ENCODE data around the gene STX2.

STX2 gene

GRCh38 chr12:130778776-130779175, 60.3 kb downstream of the STX2 start:
- no peak for DNase-seq (ENCODE audit: low read depth)
- no peak overlapping the region for H3K4me3 ChIP-seq (ENCODE audit: low read length)
- TF ChIP-seq, protein P1, sequence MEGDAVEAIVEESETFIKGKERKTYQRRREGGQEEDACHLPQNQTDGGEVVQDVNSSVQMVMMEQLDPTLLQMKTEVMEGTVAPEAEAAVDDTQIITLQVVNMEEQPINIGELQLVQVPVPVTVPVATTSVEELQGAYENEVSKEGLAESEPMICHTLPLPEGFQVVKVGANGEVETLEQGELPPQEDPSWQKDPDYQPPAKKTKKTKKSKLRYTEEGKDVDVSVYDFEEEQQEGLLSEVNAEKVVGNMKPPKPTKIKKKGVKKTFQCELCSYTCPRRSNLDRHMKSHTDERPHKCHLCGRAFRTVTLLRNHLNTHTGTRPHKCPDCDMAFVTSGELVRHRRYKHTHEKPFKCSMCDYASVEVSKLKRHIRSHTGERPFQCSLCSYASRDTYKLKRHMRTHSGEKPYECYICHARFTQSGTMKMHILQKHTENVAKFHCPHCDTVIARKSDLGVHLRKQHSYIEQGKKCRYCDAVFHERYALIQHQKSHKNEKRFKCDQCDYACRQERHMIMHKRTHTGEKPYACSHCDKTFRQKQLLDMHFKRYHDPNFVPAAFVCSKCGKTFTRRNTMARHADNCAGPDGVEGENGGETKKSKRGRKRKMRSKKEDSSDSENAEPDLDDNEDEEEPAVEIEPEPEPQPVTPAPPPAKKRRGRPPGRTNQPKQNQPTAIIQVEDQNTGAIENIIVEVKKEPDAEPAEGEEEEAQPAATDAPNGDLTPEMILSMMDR (conservative IDR thresholded peaks at IDR 0.05; ENCODE audit: low read length): no peak

DNA sequence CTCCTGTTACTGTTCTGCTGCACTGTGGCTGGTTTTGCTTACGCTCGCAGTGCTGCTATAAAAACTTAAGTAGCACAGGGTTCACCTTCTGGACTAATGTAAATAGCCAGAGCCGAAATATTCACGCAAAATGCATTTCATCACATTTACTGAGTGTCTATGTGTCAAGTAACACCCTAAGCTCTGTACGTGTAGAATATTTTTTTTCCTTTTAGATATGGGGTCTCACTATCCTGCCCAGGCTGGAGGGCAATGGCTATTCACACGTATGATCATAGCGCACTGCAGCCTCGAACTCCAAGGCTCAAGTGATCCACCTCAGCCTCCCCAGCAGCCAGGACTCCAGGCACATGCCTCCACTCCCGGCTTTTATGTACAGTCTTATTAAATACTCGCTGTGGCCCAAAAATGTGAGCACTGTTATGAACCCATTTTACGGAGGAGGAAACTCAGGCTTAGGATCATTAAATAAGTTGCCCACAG, 62.2 kb downstream of the STX2 start:
- H3K4me3 ChIP-seq (ENCODE audit: low read length): peak overlapping the region; percentile 42
- TF ChIP-seq, protein P1 (conservative IDR thresholded peaks at IDR 0.05; ENCODE audit: low read length): no peak
- no peak for DNase-seq (ENCODE audit: low read depth)

DNA sequence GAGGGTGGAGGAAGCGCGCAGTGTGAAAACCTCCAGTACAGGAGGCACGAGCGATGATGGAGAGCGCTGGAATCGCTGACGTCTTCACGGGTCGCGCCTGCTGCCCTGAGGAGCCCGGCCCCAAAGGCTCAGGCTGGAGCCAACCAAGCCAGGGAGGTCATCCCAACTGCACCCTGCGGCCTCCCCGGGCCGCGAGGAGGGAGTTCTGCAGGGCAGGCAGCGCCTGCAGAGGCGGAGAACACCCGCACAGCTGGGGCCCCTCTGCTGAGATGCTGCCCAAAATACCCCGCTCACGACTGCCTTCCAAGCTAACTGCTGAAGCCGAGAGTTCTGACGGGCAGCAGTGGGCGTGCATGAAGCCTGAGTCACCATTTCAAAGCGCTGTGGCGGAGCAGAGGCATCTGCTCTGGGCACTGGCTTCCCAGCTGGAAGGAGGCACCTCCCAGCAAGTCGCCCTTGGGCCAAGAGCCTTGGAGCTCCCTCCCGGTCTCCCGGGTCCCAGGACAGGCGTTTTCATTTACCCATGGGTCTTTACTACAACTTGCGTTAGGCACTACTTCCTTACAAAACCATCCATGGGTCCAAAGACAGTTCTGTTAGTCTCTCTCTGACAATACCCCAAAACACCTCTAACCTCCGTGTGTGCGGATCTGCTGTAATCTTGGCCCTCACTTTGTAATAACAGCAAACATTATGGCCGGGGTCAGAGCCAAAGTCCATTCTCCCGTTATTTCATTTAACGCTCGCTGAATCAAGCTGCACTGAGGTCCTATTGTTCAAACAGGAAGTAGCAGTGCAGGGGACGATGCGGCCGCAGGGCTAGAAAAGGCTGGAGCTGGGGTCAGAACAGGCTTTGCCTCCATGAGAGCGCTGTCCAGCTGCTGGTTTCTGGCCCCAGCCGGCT, 62.8 kb downstream of the STX2 start:
- DNase-seq (ENCODE audit: low read depth): peak; percentile 81
- H3K4me3 ChIP-seq (ENCODE audit: low read length): peak overlapping the region; percentile 42
- TF ChIP-seq, protein P1 (conservative IDR thresholded peaks at IDR 0.05; ENCODE audit: low read length): no peak

DNA sequence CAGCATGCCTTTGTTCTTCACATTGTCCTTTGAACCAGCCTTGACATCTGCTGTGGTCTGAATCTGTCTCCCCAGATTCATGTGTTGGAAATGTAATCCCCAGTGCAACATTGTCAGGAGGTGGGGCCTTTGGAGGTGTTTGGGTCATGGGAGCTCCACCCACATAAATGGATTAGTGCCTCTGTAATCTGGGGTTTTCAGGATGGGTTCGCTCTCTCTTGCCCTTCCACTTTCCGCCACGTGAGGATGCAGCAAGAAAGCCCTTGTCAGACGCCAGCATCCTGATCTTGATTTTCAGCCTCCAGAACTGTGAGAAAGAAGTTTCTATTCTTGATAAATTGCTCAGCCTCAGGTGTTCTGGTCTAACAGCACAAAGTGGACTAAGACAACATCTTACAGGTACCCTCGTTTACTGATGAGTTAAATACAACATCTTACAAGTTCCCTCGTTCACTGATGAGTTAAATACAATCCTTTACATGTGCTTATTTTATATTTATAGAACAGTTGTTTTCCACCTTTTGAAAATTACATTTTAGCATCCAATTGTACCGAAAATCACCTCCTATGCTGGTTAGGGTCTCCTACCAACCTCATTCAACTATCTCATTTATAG, 68.5 kb downstream of the STX2 start:
- H3K4me3 ChIP-seq (ENCODE audit: low read length): no peak overlapping the region
- no peak for DNase-seq (ENCODE audit: low read depth)
- TF ChIP-seq, protein P1 (conservative IDR thresholded peaks at IDR 0.05; ENCODE audit: low read length): no peak

DNA sequence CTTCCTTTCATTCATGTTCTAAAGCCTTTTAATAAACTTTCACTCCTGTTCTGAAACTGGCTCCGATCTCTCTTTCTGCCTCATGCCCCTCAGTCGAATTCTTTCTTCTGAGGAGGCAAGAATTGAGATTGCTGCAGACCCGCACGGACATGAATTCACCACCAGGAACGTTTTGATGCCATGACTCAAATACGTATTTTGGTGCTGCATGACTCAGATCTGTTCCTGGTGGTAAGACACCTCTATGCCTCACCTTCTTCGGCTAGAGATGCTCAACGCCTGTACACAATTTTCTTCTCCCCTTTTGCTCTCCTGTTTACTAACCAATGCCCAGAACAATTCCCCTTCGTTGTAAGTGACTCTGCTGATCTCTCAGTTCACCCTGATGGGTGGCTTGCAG, 70.9 kb downstream of the STX2 start:
- H3K4me3 ChIP-seq (ENCODE audit: low read length): no peak overlapping the region
- TF ChIP-seq, protein P1 (conservative IDR thresholded peaks at IDR 0.05; ENCODE audit: low read length): no peak
- DNase-seq (ENCODE audit: low read depth): no peak

GRCh38 chr12:130766470-130766869, 72.6 kb downstream of the STX2 start:
- H3K4me3 ChIP-seq (ENCODE audit: low read length): no peak overlapping the region
- DNase-seq (ENCODE audit: low read depth): no peak
- TF ChIP-seq, protein P1 (conservative IDR thresholded peaks at IDR 0.05; ENCODE audit: low read length): no peak

All from AG10803 (cell line).